Ovary (tissue), 3 donors: Measurements from ENCODE around the gene PSTPIP2.

ENCODE experiments used
- EP300 ChIP-seq: sonication (generic); formaldehyde crosslinking; IDR thresholded peaks from one replicate; pipeline ENCODE4 v1.6.1; 2017; ENCODE audit warnings: antibody characterized with exemption
- POLR2A ChIP-seq: fragments of 450-650 bp; IDR thresholded peaks from one replicate; pipeline ENCODE4 v1.6.1; 2017; ENCODE audit warnings: antibody characterized with exemption, mild to moderate bottlenecking, moderate library complexity
- TF ChIP-seq, protein P1 (sequence below), 3 donors: fragments of 450-650 bp in 2 of 3; fragments of 200-600 bp in 1 of 3; IDR thresholded peaks; one replicate each; pipeline versions ENCODE4 v1.5.1 to v1.8.0; 2016 to 2022; ENCODE audit warnings: antibody characterized with exemption in 3 of 3, mild to moderate bottlenecking in 1 of 3
- donor health status: DM: no; HTN: no; CAD: no.

GRCh38 chr18:46071653-46072375, at the start of gene PSTPIP2:
- TF ChIP-seq, protein P1, sequence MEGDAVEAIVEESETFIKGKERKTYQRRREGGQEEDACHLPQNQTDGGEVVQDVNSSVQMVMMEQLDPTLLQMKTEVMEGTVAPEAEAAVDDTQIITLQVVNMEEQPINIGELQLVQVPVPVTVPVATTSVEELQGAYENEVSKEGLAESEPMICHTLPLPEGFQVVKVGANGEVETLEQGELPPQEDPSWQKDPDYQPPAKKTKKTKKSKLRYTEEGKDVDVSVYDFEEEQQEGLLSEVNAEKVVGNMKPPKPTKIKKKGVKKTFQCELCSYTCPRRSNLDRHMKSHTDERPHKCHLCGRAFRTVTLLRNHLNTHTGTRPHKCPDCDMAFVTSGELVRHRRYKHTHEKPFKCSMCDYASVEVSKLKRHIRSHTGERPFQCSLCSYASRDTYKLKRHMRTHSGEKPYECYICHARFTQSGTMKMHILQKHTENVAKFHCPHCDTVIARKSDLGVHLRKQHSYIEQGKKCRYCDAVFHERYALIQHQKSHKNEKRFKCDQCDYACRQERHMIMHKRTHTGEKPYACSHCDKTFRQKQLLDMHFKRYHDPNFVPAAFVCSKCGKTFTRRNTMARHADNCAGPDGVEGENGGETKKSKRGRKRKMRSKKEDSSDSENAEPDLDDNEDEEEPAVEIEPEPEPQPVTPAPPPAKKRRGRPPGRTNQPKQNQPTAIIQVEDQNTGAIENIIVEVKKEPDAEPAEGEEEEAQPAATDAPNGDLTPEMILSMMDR (IDR thresholded peaks at IDR 0.05), result no peak
- TF ChIP-seq POLR2A (no peak), EP300 (no peak)
